Kidney tubule cell (primary cell): ENCODE data around the gene TTLL1.
"Not testable (repeated sequence)": the region's sequence is repeated elsewhere in the genome, so short reads cannot be mapped to it uniquely, and the experiment has no call there.

Experiments
- DNase-seq: peaks from one replicate; pipeline ENCODE4 v3.0.0-alpha.2; 2018; ENCODE audit warnings: low spot score

Gene TTLL1

GRCh38 chr22:43110444-43110926 is 21.3 kb upstream of the TTLL1 start, which contains the start of gene BIK:
Gene BIK (plus strand): TSS chr22:43110750. CDS start chr22:43124023, 13,273 bp downstream.
- DNase-seq = peak; percentile 53

GRCh38 chr22:43109921-43110443 is 20.8 kb upstream of the TTLL1 start:
- DNase-seq = no peak

GRCh38 chr22:43109511-43109910 is 20.3 kb upstream of the TTLL1 start:
- DNase-seq = no peak

GRCh38 chr22:43106302-43106701 is 17.1 kb upstream of the TTLL1 start:
- DNase-seq = no peak

GRCh38 chr22:43104950-43105349 is 15.8 kb upstream of the TTLL1 start:
- not testable (repeated sequence) for DNase-seq

- peak; percentile 79 for DNase-seq
Measured at GRCh38 chr22:43104056-43104625, 14.9 kb upstream of the TTLL1 start.

GRCh38 chr22:43101306-43101705 is 12.1 kb upstream of the TTLL1 start:
- no peak for DNase-seq

- peak; percentile 84 for DNase-seq
Measured at GRCh38 chr22:43100225-43100624, 11.0 kb upstream of the TTLL1 start.

GRCh38 chr22:43099095-43099494 is 9.9 kb upstream of the TTLL1 start:
- no peak for DNase-seq

- no peak for DNase-seq
Measured at GRCh38 chr22:43098356-43098755, 9.2 kb upstream of the TTLL1 start.

- DNase-seq = no peak
Measured at GRCh38 chr22:43096420-43096819, 7.2 kb upstream of the TTLL1 start.

GRCh38 chr22:43094551-43094950 is 5.4 kb upstream of the TTLL1 start:
- DNase-seq = no peak

GRCh38 chr22:43094085-43094484 is 4.9 kb upstream of the TTLL1 start:
- DNase-seq = peak; percentile 66

GRCh38 chr22:43092085-43092484 is 2.9 kb upstream of the TTLL1 start:
- DNase-seq = no peak

- DNase-seq = peak; percentile 86
Measured at GRCh38 chr22:43090130-43090789, 1.1 kb upstream of the TTLL1 start.

- no peak for DNase-seq
Measured at GRCh38 chr22:43088627-43088983, 586 bp downstream of the TTLL1 start.

GRCh38 chr22:43085658-43086606 is 3.3 kb downstream of the TTLL1 start:
- no peak for DNase-seq

- DNase-seq = no peak
Measured at GRCh38 chr22:43081968-43082367, 7.2 kb downstream of the TTLL1 start.

- peak; percentile 72 for DNase-seq
Measured at GRCh38 chr22:43080616-43081015, 8.6 kb downstream of the TTLL1 start.

- DNase-seq = no peak
Measured at GRCh38 chr22:43079742-43080141, 9.4 kb downstream of the TTLL1 start.

GRCh38 chr22:43078522-43078921 is 10.7 kb downstream of the TTLL1 start:
- DNase-seq = no peak

GRCh38 chr22:43077121-43077877 is 11.9 kb downstream of the TTLL1 start:
- DNase-seq = no peak
